Choroid plexus epithelial cell (primary cell): Measurements from ENCODE around the gene IFTAP.

Source experiments
- DNase-seq: peaks from one replicate; pipeline ENCODE4 v3.0.0-alpha.2; 2010; ENCODE audit warnings: low read depth
- H3K4me3 ChIP-seq: 2 replicates; pipeline ENCODE4 v1.5.1; 2011; ENCODE audit warnings: low read depth, mild to moderate bottlenecking, control low read depth, low read length, moderate library complexity
- TF ChIP-seq, protein P1 (sequence below): conservative IDR thresholded peaks from 2 replicates; pipeline ENCODE4 v1.5.1; 2011; ENCODE audit warnings: low read depth, mild to moderate bottlenecking, control low read depth, inconsistent platforms, low read length, moderate library complexity

Gene IFTAP

DNA sequence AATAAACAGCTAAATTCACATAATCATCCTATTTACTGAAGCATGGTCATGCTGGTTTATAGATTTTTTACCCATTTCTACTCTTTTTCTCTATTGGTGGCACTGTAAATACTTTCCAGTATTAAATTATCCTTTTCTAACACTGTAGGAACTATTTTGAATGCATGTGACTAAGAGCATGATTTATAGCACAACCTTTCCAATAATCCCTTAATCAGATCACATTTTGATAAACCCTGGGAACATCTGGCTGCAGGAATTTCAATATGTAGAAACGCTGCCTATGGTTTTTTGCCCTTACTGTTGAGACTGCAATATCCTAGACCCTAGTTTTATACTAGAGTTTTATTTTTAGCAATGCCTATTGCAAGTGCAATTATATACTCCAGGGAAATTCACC lies 15.8 kb upstream of the IFTAP start:
- TF ChIP-seq, protein P1, sequence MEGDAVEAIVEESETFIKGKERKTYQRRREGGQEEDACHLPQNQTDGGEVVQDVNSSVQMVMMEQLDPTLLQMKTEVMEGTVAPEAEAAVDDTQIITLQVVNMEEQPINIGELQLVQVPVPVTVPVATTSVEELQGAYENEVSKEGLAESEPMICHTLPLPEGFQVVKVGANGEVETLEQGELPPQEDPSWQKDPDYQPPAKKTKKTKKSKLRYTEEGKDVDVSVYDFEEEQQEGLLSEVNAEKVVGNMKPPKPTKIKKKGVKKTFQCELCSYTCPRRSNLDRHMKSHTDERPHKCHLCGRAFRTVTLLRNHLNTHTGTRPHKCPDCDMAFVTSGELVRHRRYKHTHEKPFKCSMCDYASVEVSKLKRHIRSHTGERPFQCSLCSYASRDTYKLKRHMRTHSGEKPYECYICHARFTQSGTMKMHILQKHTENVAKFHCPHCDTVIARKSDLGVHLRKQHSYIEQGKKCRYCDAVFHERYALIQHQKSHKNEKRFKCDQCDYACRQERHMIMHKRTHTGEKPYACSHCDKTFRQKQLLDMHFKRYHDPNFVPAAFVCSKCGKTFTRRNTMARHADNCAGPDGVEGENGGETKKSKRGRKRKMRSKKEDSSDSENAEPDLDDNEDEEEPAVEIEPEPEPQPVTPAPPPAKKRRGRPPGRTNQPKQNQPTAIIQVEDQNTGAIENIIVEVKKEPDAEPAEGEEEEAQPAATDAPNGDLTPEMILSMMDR, result no peak
- no peak overlapping the region for H3K4me3 ChIP-seq
- no peak for DNase-seq

GRCh38 chr11:36581536-36581935 lies 12.8 kb upstream of the IFTAP start:
- no peak overlapping the region for H3K4me3 ChIP-seq
- DNase-seq, result no peak
- TF ChIP-seq, protein P1, result no peak

GRCh38 chr11:36583667-36584066 lies 10.6 kb upstream of the IFTAP start:
- DNase-seq, result no peak
- TF ChIP-seq, protein P1, result no peak
- H3K4me3 ChIP-seq, result no peak overlapping the region

- no peak overlapping the region for H3K4me3 ChIP-seq
- DNase-seq, result peak; percentile 8
- TF ChIP-seq, protein P1, result no peak
These were observed 7.8 kb upstream of the IFTAP start for GRCh38 chr11:36586543-36586942.

- TF ChIP-seq, protein P1, result no peak
- DNase-seq, result no peak
- no peak overlapping the region for H3K4me3 ChIP-seq
These were observed 6.2 kb upstream of the IFTAP start for GRCh38 chr11:36588099-36588498.

DNA sequence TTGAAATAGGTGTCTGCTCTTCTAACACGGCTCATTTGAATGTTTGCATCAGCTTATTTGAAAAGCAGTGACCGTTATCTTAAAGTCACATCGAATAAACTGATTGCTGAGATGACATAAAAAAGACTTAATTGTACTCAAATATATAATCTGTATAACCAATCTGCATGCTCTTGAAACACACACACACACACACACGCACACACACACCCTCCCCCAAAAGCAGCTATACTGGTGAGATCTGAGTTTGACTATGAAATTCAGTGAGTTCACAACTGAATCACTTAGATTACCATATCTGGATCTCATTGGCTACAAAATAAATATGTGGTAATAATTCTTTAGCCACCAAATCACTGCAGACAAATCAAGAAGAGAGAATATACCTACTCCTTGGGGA lies 3.8 kb upstream of the IFTAP start:
- H3K4me3 ChIP-seq, result no peak overlapping the region
- no peak for DNase-seq
- TF ChIP-seq, protein P1, result no peak

DNA sequence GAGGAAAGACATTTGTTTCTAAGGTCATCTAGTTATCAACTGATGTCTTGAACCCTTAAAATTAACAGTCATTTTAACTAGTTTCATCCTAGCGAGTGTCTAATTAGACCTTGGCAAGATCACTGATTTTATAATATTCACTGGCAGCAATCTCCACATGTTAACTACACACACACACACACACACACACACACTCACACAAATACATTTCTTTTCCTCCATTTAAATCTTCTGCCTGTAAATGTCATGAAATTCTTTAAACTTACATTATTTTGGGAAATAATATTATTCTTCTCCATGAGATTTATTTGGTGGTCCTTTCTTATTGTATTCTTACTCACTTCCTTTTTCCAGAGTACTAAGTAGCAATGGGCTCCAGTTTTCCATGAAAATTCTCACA lies 2.9 kb upstream of the IFTAP start:
- DNase-seq, result no peak
- TF ChIP-seq, protein P1, result no peak
- H3K4me3 ChIP-seq, result no peak overlapping the region
